Hepatic stellate cell (primary cell): ENCODE data around the gene LRP5.

ENCODE experiments used
- DNase-seq: peaks from one replicate; pipeline ENCODE4 v3.0.0; 2011; ENCODE audit warnings: low spot score

Gene LRP5

DNA sequence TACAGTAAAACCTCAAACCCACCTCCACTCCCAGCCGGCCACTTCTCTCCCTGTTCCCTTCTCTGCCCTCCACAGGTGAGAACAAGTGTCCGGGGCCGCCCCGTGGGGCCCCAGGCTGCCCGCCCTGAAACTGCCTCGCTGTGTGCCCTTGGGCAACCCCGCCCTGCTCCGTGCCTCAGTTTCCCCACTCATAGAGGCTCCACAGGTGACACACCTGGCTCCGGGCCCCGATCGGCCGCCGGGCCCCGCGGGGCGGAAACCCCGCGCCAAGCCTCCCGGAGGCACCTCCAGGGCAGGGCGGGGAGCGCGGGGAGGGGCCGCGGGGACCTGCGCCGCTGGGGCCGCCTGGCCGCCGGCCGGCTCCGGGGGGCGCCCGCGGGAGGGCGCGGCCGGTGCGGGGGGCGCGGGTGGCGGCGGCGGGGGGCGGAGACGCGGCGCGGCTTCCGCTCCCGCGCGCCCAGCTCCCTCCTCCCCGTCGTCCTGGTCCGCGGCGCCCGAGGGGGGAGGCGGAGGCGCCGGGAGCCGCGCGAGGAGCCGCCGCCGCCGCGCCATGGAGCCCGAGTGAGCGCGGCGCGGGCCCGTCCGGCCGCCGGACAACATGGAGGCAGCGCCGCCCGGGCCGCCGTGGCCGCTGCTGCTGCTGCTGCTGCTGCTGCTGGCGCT lies at the start of gene LRP5:
Gene LRP5, plus strand, starts transcription at position 475 of the 663 bp plus-strand sequence. Its CDS starts 124 bp downstream, at position 599.
- DNase-seq: peak; percentile 70

DNA sequence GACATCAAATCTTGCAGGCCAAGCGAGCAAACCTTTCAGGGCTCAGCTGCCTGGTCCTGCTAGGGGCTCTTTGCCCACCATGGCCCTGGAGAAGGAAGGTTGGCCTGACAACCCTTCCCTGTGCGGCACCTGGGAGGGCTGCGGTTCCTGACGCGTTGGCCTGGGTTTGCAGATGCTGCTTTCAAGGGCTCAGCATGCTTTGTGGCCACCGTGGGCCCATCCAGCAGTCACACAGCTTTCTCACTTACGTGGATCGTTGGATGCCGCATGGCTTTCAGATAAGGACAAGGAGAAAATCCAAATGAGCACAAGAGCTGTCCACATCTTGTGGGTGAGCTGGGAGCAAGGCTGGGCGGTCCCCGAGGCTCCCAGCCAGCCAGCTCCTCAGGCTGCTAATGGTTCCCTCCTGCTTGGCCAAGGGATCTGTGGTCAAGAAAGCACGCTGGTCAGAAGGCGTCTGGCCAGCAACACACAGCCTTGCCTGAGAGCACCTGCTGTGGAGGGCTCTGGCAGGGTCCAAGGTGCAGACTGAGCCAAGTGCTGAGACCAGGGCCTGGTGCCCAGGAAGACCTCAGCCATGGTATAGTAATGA lies 48.9 kb upstream of the LRP5 start:
- no peak for DNase-seq

DNA sequence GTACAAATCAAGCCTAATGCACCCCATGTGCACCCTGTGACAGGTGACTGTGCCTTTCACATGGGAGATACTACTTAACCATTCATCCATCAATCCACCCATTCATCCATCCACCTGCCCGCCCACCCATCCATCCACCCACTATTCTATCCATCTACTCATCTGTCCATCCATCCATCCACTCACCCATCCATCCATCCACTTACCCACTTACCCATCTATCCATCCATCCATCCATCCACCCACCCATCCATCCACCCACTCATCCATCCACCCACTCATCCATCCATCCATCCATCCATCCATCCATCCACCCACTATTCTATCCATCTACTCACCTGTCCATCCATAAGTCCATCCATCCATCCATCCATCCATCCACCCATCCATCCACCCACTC lies 48.1 kb upstream of the LRP5 start:
- no peak for DNase-seq

DNA sequence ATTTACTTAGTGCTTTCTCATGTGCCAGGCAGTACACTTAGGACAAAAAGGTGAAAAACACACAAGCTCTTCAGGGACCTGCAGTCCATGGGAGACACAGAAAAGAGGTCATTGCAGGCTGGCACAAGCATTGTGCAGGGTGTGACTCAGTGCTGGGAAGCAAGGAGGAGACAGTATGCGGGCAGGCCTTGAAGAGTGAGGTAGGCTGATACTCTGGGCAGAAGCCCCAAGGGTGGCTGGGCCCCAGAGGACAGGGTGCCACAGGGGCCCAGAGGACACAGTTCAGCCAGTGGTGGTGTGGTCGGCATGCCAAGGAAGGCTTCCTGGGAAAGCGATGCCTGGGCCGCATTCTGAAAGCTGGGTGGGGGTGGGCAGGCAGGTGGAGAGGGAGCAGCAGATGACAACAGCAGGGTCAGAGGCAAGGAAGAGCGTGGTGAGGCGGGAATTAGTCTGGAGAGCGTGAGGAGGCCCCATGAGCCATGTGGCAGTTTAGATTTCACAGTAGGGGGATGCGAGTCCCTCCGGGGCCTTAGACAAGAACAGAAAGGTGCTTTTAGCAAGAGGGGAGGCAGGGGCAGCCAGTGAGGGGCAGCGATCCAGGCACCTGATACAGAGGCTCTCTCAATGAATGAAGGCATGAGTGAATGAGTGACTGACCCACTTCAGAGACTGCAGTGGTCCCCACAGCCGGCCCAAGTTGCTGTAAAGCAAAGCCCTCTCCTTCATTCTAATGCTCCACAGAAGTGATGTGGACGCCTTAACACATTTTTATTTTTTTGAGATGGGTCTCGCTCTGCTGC lies 47.5 kb upstream of the LRP5 start:
- no peak for DNase-seq

DNA sequence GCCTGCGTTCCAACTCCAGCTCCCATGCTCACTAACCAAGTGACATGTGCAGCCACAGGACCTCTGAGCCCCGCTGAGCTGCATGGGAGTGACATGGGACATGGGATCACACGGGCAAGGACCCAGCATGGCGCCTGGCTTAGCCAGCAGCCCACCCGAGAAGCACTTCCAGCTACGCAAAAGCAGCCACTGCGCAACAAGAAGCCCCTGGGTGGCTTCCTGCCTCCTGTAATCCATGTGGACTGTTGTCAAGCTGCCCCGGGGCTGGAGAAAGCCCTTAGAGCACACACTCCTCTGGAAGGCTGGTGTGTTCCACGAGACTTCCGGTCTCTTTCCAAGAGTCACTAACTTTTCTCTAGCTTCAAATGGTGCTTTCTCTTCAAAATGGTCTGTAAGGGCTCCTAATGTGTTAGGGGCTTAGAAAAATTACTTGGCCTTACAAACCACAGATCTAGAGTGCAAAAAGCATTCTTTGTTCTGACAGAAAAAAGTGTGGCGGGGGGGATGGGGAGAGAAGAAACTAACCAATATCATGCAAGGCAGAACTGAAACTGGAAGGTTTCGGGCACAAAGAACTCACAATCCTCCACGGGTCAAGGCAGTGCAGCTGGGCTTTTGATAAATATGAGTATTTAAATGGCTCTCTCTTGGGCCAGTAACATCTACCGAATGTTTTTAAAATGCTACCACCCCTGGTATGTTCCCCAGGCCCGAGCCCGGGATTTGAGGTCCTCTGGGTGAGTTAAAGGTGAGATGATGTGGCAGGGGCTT lies 46.1 kb upstream of the LRP5 start:
- no peak for DNase-seq

DNA sequence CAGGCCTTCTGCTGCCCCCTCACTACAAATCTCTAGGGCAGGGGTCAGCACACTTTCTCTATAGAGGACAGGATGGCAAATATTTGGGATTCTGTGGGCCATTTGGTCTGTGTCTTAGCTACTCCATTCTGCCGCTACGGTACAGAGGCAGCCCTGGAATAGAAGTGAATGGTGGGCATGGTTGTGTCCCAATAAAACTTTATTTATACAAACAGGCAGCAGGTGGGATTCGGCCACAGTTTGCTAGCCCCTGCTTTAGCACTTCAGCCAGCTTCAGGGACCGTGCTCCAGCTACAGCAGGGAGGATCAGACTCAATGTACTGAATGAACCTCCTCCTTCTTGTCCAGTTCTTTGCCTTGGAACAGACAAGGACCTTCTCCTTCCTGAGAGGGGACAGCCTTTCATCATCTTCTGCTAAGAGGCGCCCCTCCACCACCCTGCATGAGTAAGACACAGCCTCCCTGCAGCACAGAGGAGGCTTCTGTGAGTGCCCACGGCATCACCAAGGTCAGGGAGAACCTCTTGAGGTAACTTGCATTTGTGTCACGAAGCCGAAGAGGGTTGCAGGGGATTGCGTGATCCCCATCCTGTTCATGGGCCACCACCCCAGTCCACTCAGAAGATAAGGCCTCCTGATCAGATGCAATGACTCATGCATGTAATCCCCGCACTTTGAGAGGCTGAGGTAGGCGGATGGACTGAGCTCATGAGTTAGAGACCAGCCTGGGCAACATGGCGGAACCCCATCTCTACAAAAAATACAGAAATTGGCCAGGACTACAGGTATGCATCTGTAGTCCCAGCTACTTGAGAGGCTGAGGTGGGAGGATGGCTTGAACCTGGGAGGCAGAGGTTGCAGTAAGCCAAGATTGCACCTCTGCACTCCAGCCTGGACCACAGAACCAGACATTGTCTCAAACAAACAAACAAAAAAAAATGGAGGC lies 45.2 kb upstream of the LRP5 start:
- DNase-seq: no peak

DNA sequence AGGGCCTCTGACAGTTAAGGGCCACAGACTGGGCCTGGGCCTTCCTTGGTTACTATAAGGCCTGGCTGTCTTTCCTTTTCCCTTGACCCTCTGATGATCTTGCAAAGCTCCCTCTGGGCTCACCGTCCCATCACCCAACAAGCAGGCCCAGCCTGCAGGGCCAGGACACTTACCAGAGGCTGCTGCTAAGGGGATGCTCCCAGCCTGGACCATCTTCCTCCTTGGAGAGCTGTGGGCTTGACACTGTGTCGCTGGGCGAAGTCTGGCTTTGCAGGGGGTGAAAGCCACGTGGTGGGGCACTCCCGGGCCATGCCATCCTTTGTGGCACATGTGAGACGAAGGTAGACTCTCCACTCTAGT lies 44.5 kb upstream of the LRP5 start:
- DNase-seq: no peak

DNA sequence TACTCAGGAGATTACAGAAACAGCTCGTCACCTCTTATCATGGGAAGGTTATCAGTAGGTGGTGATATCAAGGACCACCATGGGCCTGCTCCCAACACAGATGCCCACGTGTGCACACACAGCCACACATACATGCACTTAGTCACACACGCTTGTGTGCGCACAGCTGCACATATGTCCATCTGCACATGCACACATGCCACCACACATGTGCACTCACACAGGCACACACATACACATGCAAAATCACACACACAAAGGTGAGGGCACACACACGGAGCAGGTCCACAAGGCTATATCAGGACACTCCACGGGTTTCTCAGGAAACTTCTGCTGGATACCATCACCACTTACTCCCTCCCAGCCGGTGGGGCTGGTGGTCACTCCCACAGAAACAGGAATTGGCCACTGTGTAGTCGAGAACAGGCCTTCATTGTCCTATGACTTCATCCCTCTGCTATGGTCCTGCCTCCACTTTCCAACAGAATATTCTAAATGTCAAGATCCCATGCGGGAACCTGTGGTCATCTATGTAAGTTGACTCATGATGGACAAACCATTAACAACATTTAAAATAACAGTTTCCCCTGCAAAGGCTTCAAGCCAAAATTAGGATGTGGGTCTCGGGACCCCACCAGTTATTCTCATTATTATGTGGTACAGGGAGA lies 42.8 kb upstream of the LRP5 start:
- DNase-seq: peak; percentile 89

DNA sequence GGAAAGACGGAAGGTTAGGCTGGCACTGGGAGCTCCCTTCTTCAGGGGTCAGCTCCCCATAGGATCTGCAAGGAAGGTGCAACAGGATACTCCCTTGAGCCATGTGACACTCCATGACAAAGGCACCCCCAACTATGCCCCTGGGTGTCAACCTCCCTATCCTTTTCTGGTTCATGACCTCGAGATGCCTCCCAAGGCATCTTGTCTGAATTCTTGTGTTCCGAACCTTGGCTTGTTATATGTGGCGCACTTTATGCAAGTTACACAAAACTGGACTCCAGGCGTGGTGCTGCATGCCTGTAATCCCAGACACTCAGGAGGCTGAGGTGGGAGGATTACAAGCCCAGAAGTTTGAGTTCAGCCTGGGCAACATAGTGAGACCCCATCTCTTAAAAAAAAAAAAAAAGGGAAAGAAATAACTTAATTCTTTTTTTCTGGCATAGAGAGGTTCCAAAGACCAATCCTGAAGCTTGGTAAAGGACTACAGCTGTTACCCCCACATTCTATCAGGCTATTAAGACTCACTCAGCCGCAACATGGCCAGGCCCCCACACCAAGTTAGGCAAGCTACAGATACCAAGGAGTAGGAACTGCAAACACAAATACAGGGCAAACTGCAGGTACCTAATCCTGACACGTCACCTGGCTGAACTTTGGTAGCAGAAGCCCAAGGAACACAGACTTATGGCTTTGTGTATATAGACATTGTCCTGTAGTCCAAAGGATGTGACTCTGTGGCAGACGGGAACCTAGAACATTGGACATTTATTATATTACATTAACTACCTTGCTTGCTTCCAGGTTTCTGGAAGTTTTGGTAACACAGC lies 42.0 kb upstream of the LRP5 start:
- no peak for DNase-seq

DNA sequence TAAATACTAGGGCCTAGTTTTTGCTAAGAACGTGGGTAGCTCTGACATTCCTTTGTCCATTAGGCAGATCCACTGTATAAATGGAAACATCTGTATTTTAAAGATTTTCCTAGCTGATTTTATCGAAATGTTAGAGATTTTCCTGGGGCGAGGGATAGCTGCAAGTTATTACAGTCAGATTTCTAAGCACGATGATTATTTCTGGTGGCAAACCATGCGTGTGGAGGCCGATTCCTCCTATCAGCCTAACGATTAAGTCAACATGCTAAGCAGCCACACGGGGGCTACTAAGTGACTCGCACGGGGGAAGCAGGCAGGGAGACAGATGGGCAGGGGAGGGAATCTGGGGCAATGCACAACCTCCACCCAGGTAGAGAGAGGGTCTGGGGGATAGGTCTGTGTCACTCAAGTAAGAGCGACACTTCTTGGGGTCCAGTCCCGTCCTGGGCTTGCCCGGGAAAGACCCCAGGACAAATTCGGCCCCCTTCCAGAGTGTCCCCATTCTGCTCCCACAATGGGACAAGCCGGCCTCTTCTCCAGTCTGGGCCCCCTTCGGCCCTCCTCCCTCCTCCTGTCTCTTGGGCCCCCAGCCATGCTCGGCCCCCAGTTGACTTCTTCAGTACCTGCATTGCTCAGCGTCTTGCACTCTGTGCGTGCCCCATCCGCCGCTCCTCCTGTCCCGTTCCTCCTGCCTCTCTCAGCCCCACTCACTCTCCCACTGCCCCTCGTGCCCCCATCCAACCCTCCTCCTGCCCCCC lies 41.2 kb upstream of the LRP5 start:
- DNase-seq: peak; percentile 95

DNA sequence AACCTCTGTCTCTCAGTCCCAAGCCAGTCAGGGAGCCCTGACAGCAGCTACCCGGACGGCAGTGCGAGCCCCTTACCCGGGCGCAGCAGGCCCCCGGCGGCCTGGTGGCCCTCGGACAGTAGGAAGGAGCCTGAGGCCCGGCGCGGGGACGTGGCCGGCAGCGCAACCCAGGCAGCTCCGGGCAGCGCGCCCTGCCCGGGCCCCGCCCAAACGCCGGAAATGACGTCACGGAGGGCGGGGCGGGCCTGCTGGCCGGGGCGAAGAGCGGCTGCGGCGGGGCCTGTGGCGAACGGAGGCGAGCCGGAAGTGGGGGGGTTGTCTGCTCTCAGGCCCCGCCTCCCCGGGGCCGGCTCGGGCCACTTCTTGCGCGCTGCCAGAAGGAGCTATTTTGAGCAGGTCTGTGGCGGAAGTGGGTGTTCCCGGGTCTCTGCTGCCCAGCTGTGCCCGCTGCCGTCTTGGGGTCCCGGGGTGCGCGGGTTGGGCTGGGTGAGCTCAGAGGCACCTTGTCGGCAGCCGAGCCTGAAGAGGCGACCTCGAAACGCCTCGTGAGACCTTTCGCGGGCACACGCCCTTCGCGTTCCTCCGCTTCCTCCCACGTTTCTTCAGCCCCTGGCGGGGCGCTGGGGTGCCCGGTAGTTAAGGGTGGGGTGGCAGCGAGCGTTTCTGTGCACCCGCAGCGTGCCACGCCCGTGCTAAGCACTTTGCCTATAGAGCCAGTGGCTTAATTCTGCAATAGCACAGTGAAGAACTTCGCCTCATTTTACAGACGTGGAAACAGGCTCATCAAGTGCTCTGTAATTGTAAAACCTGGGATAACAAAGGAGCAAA lies 40.4 kb upstream of the LRP5 start, which contains the start of gene C11orf24:
Gene C11orf24, minus strand, starts transcription at position 193 of the 828 bp plus-strand sequence. CDS start 8,206 bp downstream, outside the sequence.
- peak; percentile 97 for DNase-seq

DNA sequence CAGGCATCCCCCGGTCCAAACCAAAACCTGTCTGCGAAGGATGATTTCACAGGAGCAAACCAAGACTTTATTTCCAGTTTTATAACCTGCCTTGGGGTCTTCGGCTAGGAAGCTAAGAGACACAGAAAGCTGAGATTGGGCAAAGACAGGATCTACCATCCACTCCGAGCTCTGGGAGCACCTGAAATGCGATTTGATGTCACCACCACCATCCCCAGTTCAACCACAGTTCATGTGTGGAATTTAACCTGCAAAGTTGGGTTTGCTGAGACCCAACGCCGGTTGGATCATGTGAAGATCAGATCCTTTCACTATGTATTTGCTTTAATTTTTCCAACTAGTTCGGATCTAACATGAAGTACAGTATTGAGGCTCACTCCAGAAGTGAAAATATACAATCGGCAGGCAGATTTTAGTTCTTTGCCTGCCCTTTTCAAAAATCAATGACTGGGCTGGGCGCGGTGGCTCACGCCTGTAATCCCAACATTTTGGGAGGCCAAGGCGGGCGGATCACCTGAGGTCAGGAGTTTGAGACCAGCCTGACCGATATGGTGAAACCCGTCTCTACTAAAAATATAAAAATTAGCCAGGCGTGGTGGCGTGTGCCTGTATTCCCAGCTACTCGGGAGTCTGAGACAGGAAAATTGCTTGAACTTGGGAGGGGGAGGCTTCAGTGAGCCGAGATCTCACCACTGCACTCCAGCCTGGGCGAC lies 39.2 kb upstream of the LRP5 start:
- no peak for DNase-seq

DNA sequence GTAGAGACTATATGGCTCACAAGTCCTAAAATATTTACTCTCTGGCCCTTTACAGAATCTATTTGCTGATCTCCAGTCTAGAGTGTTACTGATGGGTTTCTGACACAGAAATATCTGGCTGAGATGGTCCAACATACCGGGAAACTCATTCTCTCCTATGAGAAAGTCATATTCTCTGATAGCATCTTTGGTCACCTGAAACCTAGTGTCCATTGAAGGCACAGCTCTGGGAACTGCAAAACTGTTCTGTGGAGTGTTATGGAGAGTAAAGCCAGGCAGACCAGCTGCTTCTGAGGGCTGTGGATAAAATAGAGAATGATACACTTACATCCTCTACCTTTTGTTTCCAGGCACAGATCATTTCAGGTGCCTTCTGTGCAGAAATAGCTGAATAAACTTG lies 38.1 kb upstream of the LRP5 start:
- DNase-seq: no peak

DNA sequence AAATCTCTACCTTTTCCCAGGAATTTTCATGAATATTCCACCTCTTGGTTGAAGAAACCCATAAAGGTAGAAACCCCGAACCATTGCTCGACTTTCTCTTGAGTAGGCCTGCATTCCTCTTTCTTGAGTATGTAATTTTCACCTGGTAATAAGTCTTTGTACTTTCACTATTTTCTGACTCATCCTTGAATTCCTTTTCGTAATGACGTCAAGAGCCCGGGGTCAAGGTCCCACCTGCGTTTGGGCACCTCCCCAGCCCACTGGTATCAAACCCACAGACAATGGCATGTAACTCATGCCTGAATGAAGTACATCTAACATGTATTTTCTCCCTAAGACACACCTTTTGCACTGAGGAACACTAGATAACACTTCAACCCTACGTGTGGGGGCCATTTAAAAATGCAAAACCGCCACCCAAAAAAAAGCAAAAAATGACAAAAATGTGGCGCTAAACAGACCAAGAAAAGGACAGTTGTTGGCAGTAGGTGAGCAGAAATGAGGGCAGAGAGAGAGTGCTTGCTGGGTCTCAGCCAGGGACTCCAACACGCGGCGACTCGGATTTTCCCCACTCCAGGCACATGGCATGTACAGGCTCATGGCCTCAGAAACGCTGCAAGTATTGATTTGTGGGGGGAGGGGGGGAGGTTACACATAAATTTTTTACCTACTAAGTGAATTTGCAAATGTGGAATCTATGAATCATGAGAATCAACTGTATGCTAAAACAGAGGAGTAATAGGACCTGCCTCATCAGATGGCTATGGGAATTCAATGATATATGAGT lies 36.5 kb upstream of the LRP5 start:
- no peak for DNase-seq

DNA sequence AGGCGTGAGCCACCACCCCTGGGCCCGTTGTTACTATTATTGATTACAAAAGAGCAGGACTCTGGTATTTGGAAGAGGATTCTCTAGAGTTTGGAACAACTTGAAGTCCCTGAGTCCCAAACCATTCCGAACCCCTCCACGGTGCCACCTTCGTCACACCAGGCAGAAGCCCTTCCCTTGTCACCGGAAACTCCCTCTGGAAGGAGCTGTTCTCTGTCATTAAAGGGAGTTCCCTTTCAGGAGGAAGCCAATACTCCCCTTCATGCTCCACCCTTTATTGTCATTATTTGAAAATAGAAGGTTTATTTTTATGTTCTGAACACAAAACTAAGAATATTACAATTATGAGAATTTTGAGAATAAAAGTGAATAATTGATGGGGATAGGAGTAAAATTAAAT lies 35.5 kb upstream of the LRP5 start:
- DNase-seq: no peak

DNA sequence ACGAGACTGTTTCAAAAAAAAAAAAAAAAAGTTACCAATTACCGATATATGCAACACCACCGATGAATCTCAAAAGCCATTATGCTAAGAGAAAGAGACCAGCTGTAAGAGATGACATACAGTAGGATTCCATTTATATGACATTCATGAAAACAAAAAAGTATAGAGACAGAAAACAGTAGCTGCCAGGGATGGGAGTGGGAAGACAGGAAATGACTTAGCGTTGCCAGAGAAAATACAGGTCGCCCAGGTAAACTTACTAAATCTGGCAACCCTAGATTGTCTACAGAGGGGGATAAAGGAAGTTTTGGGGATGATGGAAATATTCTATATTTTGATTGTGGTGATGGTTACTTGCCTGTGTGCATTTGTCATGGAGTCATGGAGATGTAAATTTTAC lies 32.7 kb upstream of the LRP5 start:
- DNase-seq: no peak
